GM12878 (cell line): ENCODE measurements around the gene IFITM2. TPM values are rescaled to one million over a fixed set of nuclear protein-coding genes. Genes with fewer than 3 reads are reported as not detected.

ENCODE experiments used
- ATAC-seq: fragments of 200-7000 bp; cut with Tn5 transposase; 3 replicates; pipeline ENCODE4 v1.9.1; 2020; ENCODE audit warnings: mild to moderate bottlenecking, moderate library complexity
- BruUV-seq: library from RNA; stranded (reverse); fragments of 400-500 nt; replicated peaks from 2 replicates; lab custom pipeline; 2021; lab: Mats Ljungman, UMichigan
- CTCF ChIA-PET: fragments of 300-600 bp; sonication (Branson Sonifier 250); formaldehyde crosslinking; extraction: SDS; loops from one replicate; lab custom pipeline; 2021; ENCODE audit warnings: inconsistent platforms; lab: Yijun Ruan, JAX
- POLR2A ChIA-PET: fragments of 350-600 bp; formaldehyde crosslinking; extraction: SDS; loops from one replicate; lab custom pipeline; 2021; ENCODE audit warnings: inconsistent platforms; lab: Charles Lee
- RAD21 ChIA-PET: fragments of 300-600 bp; sonication (Branson Sonifier 250); formaldehyde crosslinking; loops from one replicate; lab custom pipeline; 2023; ENCODE audit warnings: antibody characterized with exemption; ENCODE audit not compliant: unreplicated experiment; lab: Charles Lee
- SMC1A ChIA-PET: fragments of 300-600 bp; sonication (Branson Sonifier 250); formaldehyde crosslinking; loops from one replicate; lab custom pipeline; 2023; ENCODE audit not compliant: unreplicated experiment, uncharacterized antibody; lab: Charles Lee
- DNase-seq: peaks from one replicate; pipeline ENCODE4 v3.0.0-alpha.2; 2011; ENCODE audit warnings: low read depth, low spot score
- FAIRE-seq: peaks from 3 replicates; lab custom pipeline; 2011; peaks lifted over from hg19 to GRCh38; lab: Jason Lieb, UNC
- H2AFZ ChIP-seq: 2 replicates; pipeline ENCODE4 v1.6.0; 2011; ENCODE audit warnings: low read depth, low read length, control low read depth; ENCODE audit not compliant: control insufficient read depth
- H3K27ac ChIP-seq: 2 replicates; pipeline ENCODE4 v1.5.1; 2011; ENCODE audit warnings: control low read depth; ENCODE audit not compliant: control insufficient read depth, insufficient read depth
- H3K27me3 ChIP-seq, 2 experiments: replicated peaks in 1 of 2; 2 replicates each; pipeline versions ENCODE4 v1.6.0 to v1.6.1; 2011; ENCODE audit warnings: low read length in 1 of 2; ENCODE audit not compliant: control insufficient read depth in 2 of 2, insufficient read depth in 2 of 2
- H3K36me3 ChIP-seq, 2 experiments: 2 replicates each; pipeline ENCODE4 v1.5.1; 2011; ENCODE audit warnings: low read length in 1 of 2; ENCODE audit not compliant: control insufficient read depth in 2 of 2, insufficient read depth in 2 of 2
- H3K4me1 ChIP-seq: 2 replicates; pipeline ENCODE4 v1.6.1; 2011; ENCODE audit warnings: mild to moderate bottlenecking, low read length, moderate library complexity, mixed read lengths; ENCODE audit not compliant: control insufficient read depth, insufficient read depth
- H3K4me2 ChIP-seq: 2 replicates; pipeline ENCODE4 v1.6.0; 2011; ENCODE audit warnings: control low read depth; ENCODE audit not compliant: control insufficient read depth, insufficient read depth
- H3K4me3 ChIP-seq: fragments of 200-600 bp; sonication (generic); 2 replicates; pipeline ENCODE4 v1.5.1; 2016
- H3K79me2 ChIP-seq: 2 replicates; pipeline ENCODE4 v1.6.0; 2011; ENCODE audit warnings: low read length; ENCODE audit not compliant: control insufficient read depth, insufficient read depth
- H3K9ac ChIP-seq: 2 replicates; pipeline ENCODE4 v1.8.0; 2011; ENCODE audit warnings: low read length, control low read depth, mixed read lengths; ENCODE audit not compliant: control insufficient read depth, insufficient read depth
- H3K9me3 ChIP-seq: replicated peaks from 3 replicates; pipeline ENCODE4 v1.5.1; 2011; ENCODE audit warnings: mild to moderate bottlenecking, low read length; ENCODE audit not compliant: control insufficient read depth, insufficient read depth
- H4K20me1 ChIP-seq: 2 replicates; pipeline ENCODE4 v1.6.0; 2011; ENCODE audit not compliant: control insufficient read depth, insufficient read depth
- ATF2 ChIP-seq: IDR thresholded peaks from 2 replicates; pipeline ENCODE4 v1.6.1; 2012; ENCODE audit warnings: low read length, inconsistent platforms
- ATF7 ChIP-seq: fragments of 450-650 bp; IDR thresholded peaks from 2 replicates; pipeline ENCODE4 v1.6.1; 2016; ENCODE audit warnings: low read depth, mild to moderate bottlenecking
- CTCF ChIP-seq, 3 experiments: IDR thresholded peaks in 2 of 3; conservative IDR thresholded peaks in 1 of 3; 2 replicates each; pipeline ENCODE4 v1.5.1; 2011; ENCODE audit warnings: low read depth in 3 of 3, low read length in 3 of 3, mild to moderate bottlenecking in 3 of 3, control low read depth in 2 of 3, moderate library complexity in 2 of 3, inconsistent platforms in 1 of 3, mixed read lengths in 1 of 3; ENCODE audit not compliant: control insufficient read depth in 2 of 3, insufficient read depth in 1 of 3; ENCODE audit errors: extremely low read depth in 1 of 3
- FOS ChIP-seq: IDR thresholded peaks from 3 replicates; pipeline ENCODE4 v1.6.1; 2011; ENCODE audit warnings: borderline replicate concordance; ENCODE audit not compliant: insufficient read length; ENCODE audit errors: extremely low read depth
- GABPA ChIP-seq: IDR thresholded peaks from 2 replicates; pipeline ENCODE4 v1.6.1; 2014; ENCODE audit warnings: antibody characterized with exemption, low read depth, mild to moderate bottlenecking, inconsistent platforms
- KAT2A ChIP-seq: conservative IDR thresholded peaks from 2 replicates; pipeline ENCODE4 v1.6.1; 2011; ENCODE audit warnings: low read depth, low read length; ENCODE audit not compliant: control insufficient read depth
- MLLT1 ChIP-seq: fragments of 450-650 bp; IDR thresholded peaks from 2 replicates; pipeline ENCODE4 v1.6.1; 2016; ENCODE audit warnings: mild to moderate bottlenecking
- POLR2AphosphoS2 ChIP-seq: IDR thresholded peaks from 2 replicates; pipeline ENCODE4 v1.6.1; 2011; ENCODE audit warnings: low read depth, mild to moderate bottlenecking, low read length, improper control_type of control experiment, moderate library complexity
- RAD51 ChIP-seq: fragments of 450-650 bp; IDR thresholded peaks from 2 replicates; pipeline ENCODE4 v1.6.1; 2016; ENCODE audit warnings: moderate library complexity, mild to moderate bottlenecking, inconsistent platforms
- RCOR1 ChIP-seq: conservative IDR thresholded peaks from 2 replicates; pipeline ENCODE4 v1.6.1; 2012; ENCODE audit warnings: low read depth, low read length, improper control_type of control experiment
- SP1 ChIP-seq: IDR thresholded peaks from one replicate; pipeline ENCODE4 v1.6.1; 2011; ENCODE audit warnings: low read depth, low read length
- TCF12 ChIP-seq: IDR thresholded peaks from 2 replicates; pipeline ENCODE4 v1.6.1; 2011; ENCODE audit warnings: low read depth, mild to moderate bottlenecking, low read length
- ZBTB11 ChIP-seq: fragments of 450-650 bp; formaldehyde crosslinking; IDR thresholded peaks from 2 replicates; pipeline ENCODE4 v1.5.0; 2022; ENCODE audit warnings: mild to moderate bottlenecking, missing genetic modification characterization
- WGBS: methylation state at CpG from one replicate; pipeline ENCODE4 v1.1.6; 2016; ENCODE audit warnings: low lambda C conversion rate; ENCODE audit not compliant: insufficient replicate concordance, insufficient coverage; ENCODE audit errors: missing lambda C conversion rate; 5-methylcytosine and 5-hydroxymethylcytosine counted together
- in situ Hi-C: fragments of 300-500 bp; cut with MboI; formaldehyde crosslinking; loops from 9 replicates; pipeline ENCODE4 v1.14.3; 2018; ENCODE audit warnings: mixed read lengths
- intact Hi-C: fragments of 100-400 bp; cut with micrococcal nuclease; formaldehyde crosslinking; loops from one replicate; pipeline ENCODE4 v1.14.2; 2022; ENCODE audit not compliant: unreplicated experiment
- polyA plus RNA-seq, 11 experiments: library from polyadenylated mRNA; depleted of rRNA in 4 of 11; unstranded in 6 of 11; stranded (reverse) in 5 of 11; fragments of >200 nt; fragmentation: Nextera tagmentation in 4 of 11; fragmentation: Illumina TruSeq in 1 of 11; extraction: Ambion mirVana in 4 of 11; extraction: Trizol in 1 of 11; gene quantifications; 1 replicate in 1 of 11; 2 replicates in 10 of 11; pipeline versions ENCODE4 v1.2.1 to v1.2.3, GENCODE V29; 2011 to 2016; ENCODE audit warnings: inconsistent platforms in 2 of 11, missing spikeins in 2 of 11, low read depth in 1 of 11
- total RNA-seq, 4 experiments: library from RNA; depleted of rRNA in 3 of 4; stranded (reverse); fragments of >200 nt in 3 of 4; fragmentation: Illumina TruSeq in 1 of 4; extraction: Trizol in 1 of 4; gene quantifications; 2 replicates each; pipeline versions ENCODE4 v1.2.1 to v1.2.3, GENCODE V29; 2013 to 2021

Gene IFITM2
- total and polyA plus RNA-seq, 10 of the 15 experiments (the other 5 are each of a cell fraction or from before 2014, with no cell fraction given) = 116 to 3,672 (median 724) TPM

GRCh38 chr11:326592-326841 lies 18.9 kb downstream of the IFITM2 start (continued):
- no peak for TF ChIP-seq ZBTB11 (CRISPR knock-in tag)
- no peak for TF ChIP-seq TCF12
- no peak for TF ChIP-seq POLR2AphosphoS2
- TF ChIP-seq RCOR1 = no peak

GRCh38 chr11:326842-327580 lies 19.4 kb downstream of the IFITM2 start:
- peak overlapping the region; percentile 98 for H3K9ac ChIP-seq
- intact Hi-C loops = loop anchor here (1.0 kb wide), 1 partner anchor 23 kb away; no protein-coding TSS in a partner anchor
- no peaks in the 10 kb centered on the region for H3K36me3 ChIP-seq
- 20% methylated on average over 19 of the region's 19 CpGs for WGBS
- ChIA-PET CTCF (interaction anchor here (0.6 to 5.4 kb wide), 10 partner anchors 11 to 120 kb away, joined by 3 to 43 read pairs (median 4); partner anchors contain the start of genes BET1L and RIC8A), SMC1A (interaction anchor here (0.7 to 4.5 kb wide), 6 partner anchors 11 to 60 kb away, joined by 3 to 42 read pairs (median 16); no protein-coding TSS in a partner anchor), POLR2A (interaction anchor here (0.7 to 6.0 kb wide), 12 partner anchors 10 to 89 kb away, joined by 3 to 86 read pairs (median 6); partner anchors contain the start of gene IFITM2), RAD21 (interaction anchor here (1.0 to 5.2 kb wide), 10 partner anchors 10 to 59 kb away, joined by 3 to 68 read pairs (median 6); partner anchors contain the start of gene IFITM2)
- DNase-seq (peak; percentile 96), ATAC-seq (peak; percentile 78), FAIRE-seq (peak; percentile 97)
- peak overlapping the region; percentile 56 for H3K4me3 ChIP-seq
- H3K4me2 ChIP-seq = peak overlapping the region; percentile 100
- in situ Hi-C loops = no loop called here
- H3K79me2 ChIP-seq = peaks cover 4% of the 10 kb centered on the region
- no peaks in the 10 kb centered on the region for H4K20me1 ChIP-seq
- peaks cover 3% of the 10 kb centered on the region; the same call in 1 of the 3 replicates for H3K9me3 ChIP-seq
- BruUV-seq = no TSS peak
- no peaks in the 10 kb centered on the region for H3K27me3 ChIP-seq
- H3K27ac ChIP-seq = peak overlapping the region; percentile 100
- H2AFZ ChIP-seq = peak overlapping the region; percentile 80
- H3K4me1 ChIP-seq = peaks cover 51% of the 10 kb centered on the region
- no peak for TF ChIP-seq KAT2A
- no peak for TF ChIP-seq CTCF (IDR thresholded peaks at IDR 0.05 in 2 of 3, conservative IDR thresholded peaks at IDR 0.05 in 1 of 3; ENCODE audit: control insufficient read depth in 2 of 3, extremely low read depth in 1 of 3, insufficient read depth in 1 of 3, low read depth in 3 of 3, low read length in 3 of 3)
- no peak; the same call in 1 of the 2 replicates for TF ChIP-seq MLLT1
- peak; percentile 68 for TF ChIP-seq SP1
- TF ChIP-seq GABPA = peak; percentile 52; the same call in 1 of the 2 replicates
- peak; percentile 100 for TF ChIP-seq ATF7
- peak; percentile 94 for TF ChIP-seq ATF2
- peak; percentile 96 for TF ChIP-seq RAD51
- TF ChIP-seq FOS = no peak
